ENCODE data around the gene THSD7B. TPM values are rescaled to one million over a fixed set of nuclear protein-coding genes. Genes with fewer than 3 reads are reported as not detected.
"Not testable (repeated sequence)": the region's sequence is repeated elsewhere in the genome, so short reads cannot be mapped to it uniquely, and the experiment has no call there.

Gene THSD7B
- total RNA-seq, 1 donor from 2014 or later, result not detected

DNA sequence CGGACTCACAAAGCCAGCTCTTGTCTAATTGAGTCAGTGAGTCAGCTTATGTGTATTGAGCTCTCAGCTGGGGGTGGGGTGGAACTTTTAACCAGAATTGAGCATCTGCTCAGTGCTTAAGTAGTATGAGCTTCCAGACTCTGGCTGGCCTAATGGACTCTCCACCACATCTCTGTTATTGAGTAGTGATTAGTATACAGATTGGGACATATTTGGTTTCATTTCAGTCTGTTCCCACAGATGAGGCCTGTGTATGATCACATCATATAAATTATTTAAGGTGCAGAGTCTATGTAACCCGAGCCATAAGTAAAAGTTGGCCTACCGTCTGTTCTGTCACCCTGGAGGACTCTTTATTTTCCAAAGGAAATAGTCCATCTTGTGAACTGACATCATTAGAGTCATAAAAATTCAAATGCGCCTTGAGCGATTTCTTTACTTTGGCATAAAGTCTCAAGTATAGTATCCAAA is 152.1 kb downstream of the THSD7B start:
- no peak for DNase-seq (ENCODE audit: low spot score)
- H3K4me1 Mint-ChIP-seq (ENCODE audit: low read depth), result no peaks in the 10 kb centered on the region
- no peaks in the 10 kb centered on the region for H3K36me3 Mint-ChIP-seq (ENCODE audit: low read depth)
- H3K27me3 Mint-ChIP-seq (ENCODE audit: low read depth), result no peaks in the 10 kb centered on the region
- H3K27ac Mint-ChIP-seq, result no peak overlapping the region
- no peaks in the 10 kb centered on the region for H3K9me3 Mint-ChIP-seq
- intact Hi-C loops (cut with micrococcal nuclease), result no loop called here
- H3K4me3 Mint-ChIP-seq (ENCODE audit: low read depth), result no peak overlapping the region

DNA sequence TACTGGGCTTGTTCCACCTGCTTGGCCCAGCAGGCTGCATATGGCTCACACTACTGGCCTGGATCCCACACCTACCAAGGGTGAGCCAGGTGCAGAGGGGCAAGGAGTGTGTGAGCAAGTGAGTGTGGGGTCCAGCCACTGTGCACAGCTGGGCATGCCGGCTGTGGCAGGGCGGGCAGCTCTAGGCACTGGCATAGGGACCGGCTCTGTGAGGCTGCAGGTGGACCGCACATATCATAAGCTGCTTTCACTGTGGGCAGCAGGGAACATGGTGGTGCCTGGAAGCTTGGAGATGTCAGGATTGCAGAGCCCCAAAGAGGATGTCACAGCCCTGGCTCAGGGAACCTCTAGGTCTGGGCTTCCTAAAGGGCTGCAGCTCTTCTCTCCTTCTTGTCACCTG is 154.3 kb downstream of the THSD7B start:
- no peak overlapping the region for H3K4me3 Mint-ChIP-seq (ENCODE audit: low read depth)
- intact Hi-C loops (cut with micrococcal nuclease), result no loop called here
- H3K9me3 Mint-ChIP-seq, result no peaks in the 10 kb centered on the region
- H3K4me1 Mint-ChIP-seq (ENCODE audit: low read depth), result no peaks in the 10 kb centered on the region
- DNase-seq (ENCODE audit: low spot score), result no peak
- no peaks in the 10 kb centered on the region for H3K36me3 Mint-ChIP-seq (ENCODE audit: low read depth)
- no peak overlapping the region for H3K27ac Mint-ChIP-seq
- H3K27me3 Mint-ChIP-seq (ENCODE audit: low read depth), result no peaks in the 10 kb centered on the region

DNA sequence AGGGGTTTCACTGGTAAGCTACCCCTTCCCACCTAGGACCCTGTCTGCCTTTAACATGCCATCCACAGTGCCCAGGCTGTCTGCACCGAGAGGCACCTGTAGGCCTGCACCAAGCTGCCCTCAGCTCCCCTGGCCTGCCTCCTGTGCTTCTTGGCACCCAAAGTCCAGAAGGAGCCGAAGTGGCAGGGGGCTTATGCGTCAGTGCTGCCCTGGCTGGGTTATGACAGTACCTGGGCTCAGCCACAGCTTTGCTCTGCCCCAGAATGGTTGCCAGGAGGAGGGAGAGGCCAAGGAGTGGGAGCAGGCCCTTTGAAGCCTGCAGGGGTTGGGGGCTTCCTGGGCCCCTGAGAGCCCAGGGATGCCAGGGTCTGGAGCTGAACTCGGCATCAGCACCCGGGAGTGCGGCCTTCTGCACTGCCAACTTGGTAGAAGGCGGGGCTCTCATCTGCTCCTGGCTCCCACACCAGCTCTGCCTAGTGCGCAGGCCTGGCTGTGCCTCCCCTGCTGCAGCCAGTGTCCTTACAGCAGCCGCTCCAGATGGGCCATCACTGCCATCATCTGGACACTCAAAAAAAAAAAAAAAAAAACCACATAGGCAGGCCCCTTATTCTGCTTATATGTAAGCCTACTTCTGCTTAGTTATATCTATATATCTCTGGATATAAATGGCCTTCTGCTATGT is 155.4 kb downstream of the THSD7B start:
- Mint-ChIP-seq H3K27ac (no peak overlapping the region), H3K36me3 (ENCODE audit: low read depth) (no peaks in the 10 kb centered on the region), H3K4me1 (ENCODE audit: low read depth) (no peaks in the 10 kb centered on the region), H3K4me3 (ENCODE audit: low read depth) (no peak overlapping the region), H3K9me3 (no peaks in the 10 kb centered on the region), H3K27me3 (ENCODE audit: low read depth) (no peaks in the 10 kb centered on the region)
- intact Hi-C loops (cut with micrococcal nuclease), result no loop called here
- no peak for DNase-seq (ENCODE audit: low spot score)

- intact Hi-C loops (cut with micrococcal nuclease), result no loop called here
- H3K4me1 Mint-ChIP-seq (ENCODE audit: low read depth), result no peaks in the 10 kb centered on the region
- H3K27ac Mint-ChIP-seq, result no peak overlapping the region
- DNase-seq (ENCODE audit: low spot score), result no peak
- H3K27me3 Mint-ChIP-seq (ENCODE audit: low read depth), result no peaks in the 10 kb centered on the region
- H3K36me3 Mint-ChIP-seq (ENCODE audit: low read depth), result no peaks in the 10 kb centered on the region
- H3K4me3 Mint-ChIP-seq (ENCODE audit: low read depth), result no peak overlapping the region
- no peaks in the 10 kb centered on the region for H3K9me3 Mint-ChIP-seq
Measured at GRCh38 chr2:136927156-136927555, 161.8 kb downstream of the THSD7B start.

DNA sequence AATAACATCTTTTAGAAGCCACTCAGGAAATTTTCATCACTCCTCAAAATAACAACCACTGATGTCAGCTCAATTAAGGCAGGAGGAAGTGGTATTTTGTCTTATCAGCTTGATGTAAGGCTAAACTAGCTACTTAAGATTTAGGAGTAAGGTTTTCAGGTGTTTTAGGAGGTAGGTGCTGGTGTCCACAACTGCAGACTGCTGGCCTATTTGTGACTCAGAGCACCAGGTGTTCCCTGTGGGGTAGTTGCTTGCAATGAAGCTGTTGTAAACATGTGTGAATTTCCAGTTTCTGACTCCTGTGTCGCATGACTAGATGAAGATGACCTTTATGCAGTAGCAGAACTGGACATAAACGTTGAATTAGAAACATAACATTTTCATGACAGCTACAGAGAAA is 164.2 kb downstream of the THSD7B start:
- Mint-ChIP-seq H3K27me3 (ENCODE audit: low read depth) (no peaks in the 10 kb centered on the region), H3K9me3 (no peaks in the 10 kb centered on the region), H3K4me1 (ENCODE audit: low read depth) (no peaks in the 10 kb centered on the region), H3K27ac (no peak overlapping the region), H3K36me3 (ENCODE audit: low read depth) (no peaks in the 10 kb centered on the region), H3K4me3 (ENCODE audit: low read depth) (no peak overlapping the region)
- intact Hi-C loops (cut with micrococcal nuclease), result no loop called here
- no peak for DNase-seq (ENCODE audit: low spot score)

GRCh38 chr2:136932700-136933099 is 167.4 kb downstream of the THSD7B start:
- Mint-ChIP-seq H3K4me3 (ENCODE audit: low read depth) (no peak overlapping the region), H3K9me3 (no peaks in the 10 kb centered on the region), H3K27ac (no peak overlapping the region), H3K4me1 (ENCODE audit: low read depth) (no peaks in the 10 kb centered on the region), H3K27me3 (ENCODE audit: low read depth) (no peaks in the 10 kb centered on the region), H3K36me3 (ENCODE audit: low read depth) (no peaks in the 10 kb centered on the region)
- intact Hi-C loops (cut with micrococcal nuclease), result no loop called here
- no peak for DNase-seq (ENCODE audit: low spot score)

- H3K27ac Mint-ChIP-seq, result no peak overlapping the region
- H3K36me3 Mint-ChIP-seq (ENCODE audit: low read depth), result no peaks in the 10 kb centered on the region
- H3K4me1 Mint-ChIP-seq (ENCODE audit: low read depth), result no peaks in the 10 kb centered on the region
- no peak for DNase-seq (ENCODE audit: low spot score)
- intact Hi-C loops (cut with micrococcal nuclease), result no loop called here
- H3K9me3 Mint-ChIP-seq, result no peaks in the 10 kb centered on the region
- no peak overlapping the region for H3K4me3 Mint-ChIP-seq (ENCODE audit: low read depth)
- H3K27me3 Mint-ChIP-seq (ENCODE audit: low read depth), result no peaks in the 10 kb centered on the region
Measured at GRCh38 chr2:136935119-136935518, 169.8 kb downstream of the THSD7B start.

- Mint-ChIP-seq H3K27me3 (ENCODE audit: low read depth) (no peaks in the 10 kb centered on the region), H3K36me3 (ENCODE audit: low read depth) (no peaks in the 10 kb centered on the region), H3K4me3 (ENCODE audit: low read depth) (no peak overlapping the region), H3K4me1 (ENCODE audit: low read depth) (no peaks in the 10 kb centered on the region), H3K9me3 (no peaks in the 10 kb centered on the region), H3K27ac (no peak overlapping the region)
- intact Hi-C loops (cut with micrococcal nuclease), result no loop called here
- no peak for DNase-seq (ENCODE audit: low spot score)
Measured at GRCh38 chr2:136956050-136956449, 190.7 kb downstream of the THSD7B start.

DNA sequence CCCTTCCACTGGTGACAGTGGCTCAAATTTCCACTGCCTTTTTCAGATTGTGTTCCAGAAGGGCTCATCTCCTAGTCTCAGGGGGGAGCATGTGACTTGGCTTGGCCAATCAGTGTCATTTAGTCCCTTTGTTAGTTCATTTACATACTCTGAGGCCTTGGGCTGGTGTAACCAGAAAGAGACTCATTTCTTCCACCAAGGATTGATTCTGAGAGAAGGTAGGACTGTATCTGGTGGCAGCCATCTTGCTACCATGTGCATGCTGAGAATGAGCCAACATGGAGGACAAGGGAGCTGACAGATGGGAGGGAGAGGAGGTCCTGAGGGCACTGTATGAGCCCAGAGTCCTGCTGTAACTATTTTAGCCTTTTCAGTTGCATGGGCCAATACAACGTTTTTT is 191.7 kb downstream of the THSD7B start:
- no peaks in the 10 kb centered on the region for H3K27me3 Mint-ChIP-seq (ENCODE audit: low read depth)
- no peaks in the 10 kb centered on the region for H3K4me1 Mint-ChIP-seq (ENCODE audit: low read depth)
- DNase-seq (ENCODE audit: low spot score), result no peak
- H3K27ac Mint-ChIP-seq, result no peak overlapping the region
- no peaks in the 10 kb centered on the region for H3K36me3 Mint-ChIP-seq (ENCODE audit: low read depth)
- intact Hi-C loops (cut with micrococcal nuclease), result no loop called here
- H3K9me3 Mint-ChIP-seq, result no peaks in the 10 kb centered on the region
- no peak overlapping the region for H3K4me3 Mint-ChIP-seq (ENCODE audit: low read depth)

DNA sequence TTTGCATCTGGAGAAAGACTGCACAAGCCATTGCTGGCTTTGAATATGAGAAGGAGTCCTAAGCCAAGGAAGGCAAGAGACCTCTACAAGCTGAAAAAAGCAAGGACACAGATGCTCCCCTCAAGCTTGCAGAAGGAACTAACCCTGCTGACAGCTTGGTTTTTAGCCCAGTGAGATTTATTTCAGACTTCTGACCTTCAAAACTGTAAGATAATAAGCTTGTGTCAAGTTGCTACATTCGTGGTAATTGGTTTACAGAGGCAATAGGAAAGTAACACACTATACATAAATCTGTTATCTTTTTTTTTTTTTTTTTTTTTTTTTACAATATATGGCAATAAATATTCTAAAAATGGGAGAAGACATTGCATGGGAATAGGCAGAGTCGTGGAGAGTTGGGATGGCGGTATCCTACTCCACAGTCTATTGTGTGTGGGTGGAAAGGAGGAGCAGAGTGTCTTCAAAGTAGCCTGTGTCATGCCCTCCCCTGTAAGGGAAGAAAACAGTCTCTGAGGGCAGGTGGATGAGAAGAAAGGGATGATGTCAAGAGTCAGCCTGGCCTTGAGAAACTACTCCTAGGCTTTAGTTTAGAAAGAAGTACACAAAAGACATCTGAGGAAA is 196.9 kb downstream of the THSD7B start:
- Mint-ChIP-seq H3K9me3 (no peaks in the 10 kb centered on the region), H3K4me3 (ENCODE audit: low read depth) (no peak overlapping the region), H3K27ac (no peak overlapping the region), H3K4me1 (ENCODE audit: low read depth) (no peaks in the 10 kb centered on the region), H3K27me3 (ENCODE audit: low read depth) (no peaks in the 10 kb centered on the region), H3K36me3 (ENCODE audit: low read depth) (no peaks in the 10 kb centered on the region)
- DNase-seq (ENCODE audit: low spot score), result no peak
- intact Hi-C loops (cut with micrococcal nuclease), result no loop called here

- H3K9me3 Mint-ChIP-seq, result no peaks in the 10 kb centered on the region
- no peaks in the 10 kb centered on the region for H3K4me1 Mint-ChIP-seq (ENCODE audit: low read depth)
- no peak overlapping the region for H3K27ac Mint-ChIP-seq
- H3K4me3 Mint-ChIP-seq (ENCODE audit: low read depth), result no peak overlapping the region
- H3K36me3 Mint-ChIP-seq (ENCODE audit: low read depth), result no peaks in the 10 kb centered on the region
- no peak for DNase-seq (ENCODE audit: low spot score)
- no peaks in the 10 kb centered on the region for H3K27me3 Mint-ChIP-seq (ENCODE audit: low read depth)
- intact Hi-C loops (cut with micrococcal nuclease), result no loop called here
Measured at GRCh38 chr2:136966485-136966884, 201.1 kb downstream of the THSD7B start.

DNA sequence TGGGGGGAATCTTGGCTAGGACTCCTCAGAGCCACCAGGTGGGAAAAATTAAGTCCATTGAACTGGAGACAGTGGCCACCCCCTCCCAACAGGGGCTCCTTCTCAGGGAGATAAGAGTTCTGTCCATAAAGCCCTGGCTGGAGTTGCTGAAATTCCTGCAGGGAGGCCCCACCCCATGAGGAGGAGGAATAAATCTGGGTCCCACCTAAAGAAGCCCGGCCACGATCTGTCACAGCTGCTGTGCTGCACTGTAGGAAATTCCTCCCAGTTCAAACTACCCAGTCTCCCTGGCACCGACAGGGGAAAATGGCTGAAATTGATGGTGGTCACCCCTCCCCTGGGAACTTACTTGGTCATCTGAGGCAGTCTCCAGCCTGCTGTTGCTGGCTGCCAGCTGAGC is 215.0 kb downstream of the THSD7B start:
- Mint-ChIP-seq H3K4me3 (ENCODE audit: low read depth) (no peak overlapping the region), H3K36me3 (ENCODE audit: low read depth) (no peaks in the 10 kb centered on the region), H3K4me1 (ENCODE audit: low read depth) (no peaks in the 10 kb centered on the region), H3K27ac (no peak overlapping the region), H3K9me3 (no peaks in the 10 kb centered on the region), H3K27me3 (ENCODE audit: low read depth) (no peaks in the 10 kb centered on the region)
- no peak for DNase-seq (ENCODE audit: low spot score)
- intact Hi-C loops (cut with micrococcal nuclease), result no loop called here

- DNase-seq (ENCODE audit: low spot score); H3K27ac Mint-ChIP-seq; intact Hi-C loops (cut with micrococcal nuclease); H3K27me3 Mint-ChIP-seq (ENCODE audit: low read depth); H3K36me3 Mint-ChIP-seq (ENCODE audit: low read depth); H3K4me3 Mint-ChIP-seq (ENCODE audit: low read depth); H3K4me1 Mint-ChIP-seq (ENCODE audit: low read depth); H3K9me3 Mint-ChIP-seq: not testable (repeated sequence)
Measured at GRCh38 chr2:136981689-136982088, 216.3 kb downstream of the THSD7B start.
